Activated T-helper 1 cell treated with anti-CD3 and anti-CD28 coated beads, Interleukin-12 subunit alpha, Interleukin-12 subunit beta, Interleukin-2, Interleukin-4 antibody, amounts not matched to agents 30 ng/mL and 10 ng/mL and 1 ng/mL, durations not matched to agents 14 hours and 24 hours and 36 hours (primary cell): ENCODE results near the gene LGR6. TPM values are rescaled to one million over a fixed set of nuclear protein-coding genes. Genes with fewer than 3 reads are reported as not detected.

Experiments used
- DNase-seq: peaks from one replicate; pipeline ENCODE4 v3.0.0; 2021; ENCODE audit warnings: low spot score
- H3K27ac Mint-ChIP-seq: one replicate; pipeline ENCODE4 v1.8.0; 2021; ENCODE audit warnings: mild to moderate bottlenecking, mixed read lengths
- H3K27me3 Mint-ChIP-seq: one replicate; pipeline ENCODE4 v1.8.0; 2022; ENCODE audit warnings: mild to moderate bottlenecking, moderate library complexity, mixed read lengths; ENCODE audit not compliant: insufficient read depth
- H3K36me3 Mint-ChIP-seq: one replicate; pipeline ENCODE4 v1.8.0; 2021; ENCODE audit warnings: low read depth, mixed read lengths
- H3K4me1 Mint-ChIP-seq: one replicate; pipeline ENCODE4 v1.8.0; 2021; ENCODE audit warnings: low read depth, mixed read lengths
- H3K4me3 Mint-ChIP-seq: one replicate; pipeline ENCODE4 v1.8.0; 2021; ENCODE audit warnings: mild to moderate bottlenecking, moderate library complexity, mixed read lengths
- H3K9me3 Mint-ChIP-seq: one replicate; pipeline ENCODE4 v1.8.0; 2021; ENCODE audit warnings: mixed read lengths
- intact Hi-C: fragments of 100-400 bp; cut with micrococcal nuclease; formaldehyde crosslinking; loops from one replicate; pipeline ENCODE4 v1.15.1; 2024
- total RNA-seq: library from RNA; stranded (reverse); gene quantifications from 2 replicates; pipeline ENCODE4 v1.2.3, GENCODE V29; 2022

Gene LGR6
- total RNA-seq, 1 donor from 2014 or later: not detected

GRCh38 chr1:202153284-202153683 lies 40.3 kb upstream of the LGR6 start:
- Mint-ChIP-seq H3K4me1 (peaks cover 40% of the 10 kb centered on the region), H3K4me3 (no peak overlapping the region), H3K27me3 (no peaks in the 10 kb centered on the region), H3K27ac (peak overlapping the region; percentile 52), H3K36me3 (peaks cover 66% of the 10 kb centered on the region), H3K9me3 (no peaks in the 10 kb centered on the region)
- intact Hi-C loops: no loop called here
- DNase-seq: no peak

DNA sequence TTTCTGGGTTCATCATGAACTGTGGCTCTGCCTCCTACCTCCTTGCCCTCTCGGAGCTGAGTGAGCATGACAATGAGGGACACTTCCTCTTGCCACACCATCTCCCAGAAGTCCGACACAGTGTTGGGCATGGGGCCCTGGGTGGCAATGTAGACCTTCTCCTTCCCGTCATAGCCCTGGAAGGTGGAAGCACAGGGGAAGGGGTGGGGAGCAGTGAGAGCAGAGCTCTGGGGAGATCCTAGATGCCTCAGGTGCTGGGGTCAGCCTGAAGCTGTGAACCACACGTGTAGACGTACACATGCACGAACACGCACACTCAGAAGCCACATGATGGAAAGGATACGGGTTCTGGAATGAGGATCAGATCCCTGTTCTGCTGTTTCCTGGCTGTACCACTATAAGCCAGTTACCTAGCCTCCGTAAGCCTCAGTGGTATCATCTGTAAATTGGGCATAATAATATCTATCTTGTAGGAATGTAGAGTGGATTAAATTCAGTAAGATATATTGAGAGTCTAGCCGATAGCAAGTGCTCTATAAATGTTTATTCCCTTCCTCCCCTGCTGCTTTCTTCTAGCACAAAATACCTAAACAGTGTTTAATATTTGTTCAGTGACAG lies 39.3 kb upstream of the LGR6 start:
- no peaks in the 10 kb centered on the region for H3K27me3 Mint-ChIP-seq
- intact Hi-C loops: no loop called here
- no peak for DNase-seq
- H3K9me3 Mint-ChIP-seq: no peaks in the 10 kb centered on the region
- peaks cover 70% of the 10 kb centered on the region for H3K36me3 Mint-ChIP-seq
- H3K4me1 Mint-ChIP-seq: peaks cover 44% of the 10 kb centered on the region
- H3K27ac Mint-ChIP-seq: peak overlapping the region; percentile 81
- H3K4me3 Mint-ChIP-seq: peak overlapping the region; percentile 64

DNA sequence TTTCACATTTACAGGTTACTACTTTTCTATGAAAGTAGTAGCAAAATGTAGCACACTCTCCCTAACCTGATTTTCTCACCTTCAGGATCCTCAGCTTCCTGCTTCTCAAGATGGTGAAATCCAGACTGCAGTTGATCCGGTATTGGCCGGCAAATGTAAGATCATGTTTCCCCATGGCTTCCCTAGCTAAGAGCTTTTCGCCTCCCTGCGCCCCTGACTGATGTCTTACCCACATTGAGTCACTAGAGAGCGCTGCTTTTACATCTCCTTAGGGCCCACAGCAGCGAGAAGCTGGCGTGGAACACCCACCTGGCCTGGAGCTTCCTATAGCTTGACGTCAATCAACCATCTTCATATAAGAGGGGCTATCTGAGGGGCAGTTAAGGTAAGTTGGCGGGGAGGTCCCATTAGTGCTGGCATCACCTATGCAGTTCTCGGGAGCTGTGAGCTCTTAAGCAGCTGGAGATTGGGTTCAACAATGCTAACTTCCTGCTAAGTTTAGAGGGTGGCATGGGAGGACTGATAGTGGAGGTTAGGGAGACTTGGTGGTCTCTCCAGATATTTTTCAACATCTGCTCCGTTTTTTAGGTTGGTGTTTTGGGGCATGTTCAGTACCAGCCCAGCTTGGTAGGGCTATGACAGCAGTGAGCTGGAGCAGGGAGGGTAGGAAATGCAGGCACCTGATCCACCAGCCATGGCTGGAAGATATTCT lies 38.7 kb upstream of the LGR6 start:
- no peak for DNase-seq
- Mint-ChIP-seq H3K27me3 (no peaks in the 10 kb centered on the region), H3K27ac (peak overlapping the region; percentile 81), H3K9me3 (no peaks in the 10 kb centered on the region), H3K36me3 (peaks cover 74% of the 10 kb centered on the region), H3K4me3 (peak overlapping the region; percentile 64), H3K4me1 (peaks cover 44% of the 10 kb centered on the region)
- intact Hi-C loops: no loop called here

DNA sequence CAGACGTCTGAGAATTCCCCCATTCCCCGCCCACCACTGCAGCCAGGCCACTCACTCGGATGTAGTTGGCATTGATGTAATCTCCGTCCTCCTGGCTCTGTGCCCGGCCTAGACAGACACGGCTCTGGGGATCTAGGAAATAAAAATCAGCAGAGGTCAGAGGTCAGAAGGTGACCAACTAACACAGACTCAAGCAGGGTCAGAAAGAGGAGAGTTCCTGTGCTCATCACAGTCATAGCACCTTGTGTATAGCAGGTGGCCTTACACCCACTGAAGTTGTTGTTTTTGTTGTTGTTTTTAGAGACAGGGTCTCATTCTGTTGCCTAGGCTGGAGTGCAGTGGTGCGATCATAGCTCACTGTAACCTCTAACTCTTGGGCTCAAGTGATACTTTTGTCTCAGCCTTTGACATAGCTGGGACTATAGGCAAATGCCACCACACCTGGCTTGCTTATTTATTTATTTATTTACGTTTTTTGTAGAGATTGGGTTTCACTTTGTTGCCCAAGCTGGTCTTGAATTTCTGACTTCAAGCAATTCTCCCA lies 38.0 kb upstream of the LGR6 start:
- Mint-ChIP-seq H3K36me3 (peaks cover 77% of the 10 kb centered on the region), H3K27ac (no peak overlapping the region), H3K4me3 (peak overlapping the region; percentile 64), H3K9me3 (no peaks in the 10 kb centered on the region), H3K27me3 (no peaks in the 10 kb centered on the region), H3K4me1 (peaks cover 44% of the 10 kb centered on the region)
- DNase-seq: no peak
- intact Hi-C loops: no loop called here

DNA sequence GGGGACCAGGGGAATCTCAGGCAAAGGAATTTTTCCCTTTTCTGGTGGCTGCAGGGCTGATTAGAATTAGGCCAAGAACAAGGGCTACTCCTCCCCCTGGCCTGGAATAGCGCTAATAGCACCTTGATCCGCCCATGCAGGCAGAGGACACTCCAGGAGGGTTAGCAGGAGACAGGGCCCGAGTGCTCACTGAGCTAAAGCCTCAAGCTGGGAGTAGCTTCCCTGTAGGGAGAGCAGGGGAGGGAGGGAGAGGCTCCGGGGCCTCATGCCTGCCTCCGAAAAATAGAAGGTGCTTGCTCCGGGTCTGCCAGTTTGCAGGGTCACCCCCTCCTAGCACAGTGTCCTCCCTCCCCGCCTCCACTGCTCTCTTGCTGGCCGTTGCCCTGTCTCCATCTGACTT lies 37.0 kb upstream of the LGR6 start:
- Mint-ChIP-seq H3K4me1 (peaks cover 54% of the 10 kb centered on the region), H3K36me3 (peaks cover 68% of the 10 kb centered on the region), H3K27me3 (no peaks in the 10 kb centered on the region), H3K9me3 (no peaks in the 10 kb centered on the region), H3K27ac (peak overlapping the region; percentile 7), H3K4me3 (peak overlapping the region; percentile 98)
- intact Hi-C loops: no loop called here
- DNase-seq: no peak

DNA sequence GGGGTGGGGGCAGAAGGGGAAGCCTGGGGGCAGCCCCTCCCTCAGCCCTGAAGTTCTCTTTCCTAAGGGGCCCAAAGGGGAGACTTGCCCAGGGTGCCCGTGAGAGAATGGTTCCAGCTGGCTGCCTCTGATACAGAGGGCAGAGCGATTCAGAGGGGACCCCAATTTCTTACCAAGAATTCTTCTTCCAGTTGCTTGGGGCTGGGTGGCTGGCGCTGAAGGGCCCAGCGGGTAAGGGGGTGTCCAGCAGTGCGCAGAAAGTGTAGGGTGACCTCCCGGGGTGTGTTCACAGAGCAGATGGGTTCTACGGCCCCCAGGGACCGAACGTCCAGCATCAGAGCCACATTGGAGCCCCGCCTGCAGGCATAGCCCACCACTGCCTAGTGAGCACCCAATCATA lies 35.7 kb upstream of the LGR6 start:
- Mint-ChIP-seq H3K27me3 (no peaks in the 10 kb centered on the region), H3K4me1 (peaks cover 68% of the 10 kb centered on the region), H3K27ac (no peak overlapping the region), H3K36me3 (peaks cover 63% of the 10 kb centered on the region), H3K4me3 (peak overlapping the region; percentile 98), H3K9me3 (no peaks in the 10 kb centered on the region)
- intact Hi-C loops: no loop called here
- DNase-seq: no peak

DNA sequence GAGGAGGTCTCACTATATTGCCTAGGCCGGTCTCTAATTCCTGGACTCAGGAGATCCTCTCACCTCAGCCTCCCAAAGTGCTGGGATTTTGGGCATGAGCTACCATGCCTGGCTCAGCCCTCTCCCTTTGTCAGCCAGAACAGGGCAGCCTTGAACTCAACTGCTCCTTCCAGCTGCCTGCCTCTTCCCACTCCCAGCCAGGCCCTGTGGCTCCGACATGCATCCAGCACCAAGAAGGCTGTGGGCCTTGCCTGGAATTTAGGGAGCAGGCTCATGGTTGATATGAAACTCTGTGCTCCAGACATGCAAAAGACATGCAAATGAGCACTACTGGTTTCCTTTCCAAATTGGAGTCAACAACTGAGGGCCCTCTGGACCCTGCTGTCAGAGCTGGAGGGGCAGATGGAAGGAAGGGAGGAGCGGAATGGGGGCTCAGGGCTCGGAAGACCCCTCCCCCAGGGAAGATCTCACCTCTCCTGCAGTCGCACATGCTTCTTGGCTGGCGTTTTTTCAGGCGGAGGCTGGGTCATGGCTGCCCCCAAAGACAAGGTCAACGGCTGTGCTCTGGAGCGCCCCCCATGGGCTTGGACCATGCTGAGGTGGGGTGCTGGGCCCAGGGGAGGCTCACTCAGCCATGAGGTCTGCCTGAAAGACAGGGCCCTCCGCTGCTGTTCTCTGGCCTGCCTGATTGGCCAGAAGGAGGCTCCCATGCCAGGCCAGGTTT lies 34.6 kb upstream of the LGR6 start:
- no peak for DNase-seq
- Mint-ChIP-seq H3K27ac (peak overlapping the region; percentile 94), H3K27me3 (no peaks in the 10 kb centered on the region), H3K4me1 (peaks cover 74% of the 10 kb centered on the region), H3K9me3 (no peaks in the 10 kb centered on the region), H3K36me3 (peaks cover 55% of the 10 kb centered on the region), H3K4me3 (peak overlapping the region; percentile 98)
- intact Hi-C loops: loop anchor here (1.0 kb wide), 1 partner anchor 14 kb away; no protein-coding TSS in a partner anchor

- H3K4me3 Mint-ChIP-seq: peak overlapping the region; percentile 98
- peaks cover 78% of the 10 kb centered on the region for H3K4me1 Mint-ChIP-seq
- peaks cover 48% of the 10 kb centered on the region for H3K36me3 Mint-ChIP-seq
- no peaks in the 10 kb centered on the region for H3K9me3 Mint-ChIP-seq
- intact Hi-C loops: loop anchor here (1.0 to 10.0 kb wide), 7 partner anchors 14 to 1165 kb away; partner anchors contain the start of genes KDM5B, KIF21B and TIMM17A
- peak overlapping the region; percentile 94 for H3K27ac Mint-ChIP-seq
- no peaks in the 10 kb centered on the region for H3K27me3 Mint-ChIP-seq
- peak; percentile 53 for DNase-seq
Measured at GRCh38 chr1:202159534-202160371, 33.8 kb upstream of the LGR6 start.

DNA sequence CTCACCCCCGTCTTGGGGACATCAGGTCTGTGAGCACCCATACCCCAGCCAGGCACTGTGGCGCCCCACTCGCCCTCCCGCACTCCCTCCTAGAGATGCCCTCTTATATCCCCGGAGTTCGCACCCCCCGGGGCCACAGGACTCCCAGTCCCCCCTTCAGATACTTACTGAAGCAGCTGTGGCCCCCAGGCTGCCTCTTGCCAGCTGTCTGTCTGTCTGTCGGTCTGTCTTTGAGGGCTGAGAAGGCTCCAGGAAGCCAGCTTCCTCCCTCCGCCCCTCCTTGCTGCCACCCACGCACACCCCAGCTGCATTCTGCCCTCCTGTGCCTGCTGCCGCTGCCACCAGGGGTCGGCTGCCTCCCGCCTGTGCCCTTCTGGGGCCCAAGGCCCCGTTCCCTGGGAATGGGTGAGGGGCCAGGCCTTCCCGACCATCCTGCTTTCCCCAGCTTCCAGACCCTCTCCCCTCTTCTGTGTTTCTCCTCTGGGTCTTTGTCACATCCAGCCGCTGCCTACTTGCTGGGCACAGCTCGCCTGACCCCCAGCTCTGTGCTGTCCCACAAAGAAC lies 33.1 kb upstream of the LGR6 start, which contains the start of gene PTPN7:
Gene PTPN7 (minus strand): TSS at position 226 of the 564 bp plus-strand sequence. CDS start 1,200 bp downstream, outside the sequence.
- Mint-ChIP-seq H3K27ac (peak within 1 kb of the TSS; percentile 94), H3K27me3 (no peaks in the 10 kb centered on the region), H3K4me3 (peak within 1 kb of the TSS; percentile 98), H3K4me1 (peaks cover 77% of the 10 kb centered on the region), H3K9me3 (no peaks in the 10 kb centered on the region), H3K36me3 (peaks cover 41% of the 10 kb centered on the region)
- peak; percentile 59 for DNase-seq
- intact Hi-C loops: loop anchor here (1.0 to 10.0 kb wide), 6 partner anchors 24 to 1164 kb away; partner anchors contain the start of genes KDM5B, KIF21B and TIMM17A

DNA sequence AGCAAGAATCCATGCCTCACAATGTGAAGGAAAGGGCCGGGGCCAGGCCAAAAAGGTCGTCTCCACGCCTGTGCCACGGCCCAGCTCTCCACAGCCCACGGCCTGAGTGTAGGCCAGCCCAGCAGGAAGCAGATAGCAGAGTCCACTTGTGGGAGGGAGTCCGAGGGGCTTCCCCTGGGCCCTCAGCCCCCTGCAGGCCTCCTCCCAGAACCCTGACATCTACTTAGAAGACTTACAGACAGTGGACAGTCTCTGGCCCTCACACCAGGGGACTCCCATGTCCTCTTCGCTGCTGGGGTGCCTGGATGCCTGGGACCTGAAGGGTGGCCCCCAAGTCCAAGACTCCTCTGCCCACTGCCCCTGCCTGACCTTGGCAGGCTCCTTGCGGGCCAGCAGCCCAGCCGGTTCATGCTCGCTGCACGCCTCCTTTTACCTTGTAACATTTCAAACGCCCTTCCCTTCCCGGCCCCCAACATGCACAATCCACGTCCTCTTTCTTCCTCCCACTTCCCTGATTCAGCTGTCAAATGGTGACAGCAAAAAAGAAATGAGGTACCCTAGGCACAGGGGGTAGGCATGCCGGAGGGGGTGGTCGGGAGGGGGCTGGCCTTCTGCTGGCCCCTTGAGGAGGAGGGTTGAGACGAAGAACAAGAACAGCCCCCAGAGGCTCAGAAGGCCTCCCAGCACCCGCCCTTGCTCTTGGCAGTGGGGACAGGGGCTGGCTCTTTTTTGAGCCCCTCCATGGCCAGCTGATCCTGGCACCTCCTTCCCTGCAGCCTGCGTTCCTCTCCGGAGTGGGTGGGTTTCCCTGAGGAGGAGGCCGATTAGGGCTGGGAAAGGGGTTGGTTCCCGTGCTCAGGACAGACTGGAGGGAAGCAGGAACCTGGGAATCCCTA lies 32.2 kb upstream of the LGR6 start:
- peak overlapping the region; percentile 98 for H3K4me3 Mint-ChIP-seq
- no peak for DNase-seq
- H3K36me3 Mint-ChIP-seq: peaks cover 33% of the 10 kb centered on the region
- H3K27ac Mint-ChIP-seq: peak overlapping the region; percentile 94
- no peaks in the 10 kb centered on the region for H3K27me3 Mint-ChIP-seq
- intact Hi-C loops: loop anchor here (2.0 to 10.0 kb wide), 5 partner anchors 23 to 1163 kb away; partner anchors contain the start of genes KDM5B and KIF21B
- peaks cover 77% of the 10 kb centered on the region for H3K4me1 Mint-ChIP-seq
- H3K9me3 Mint-ChIP-seq: no peaks in the 10 kb centered on the region

GRCh38 chr1:202162047-202162417 lies 31.6 kb upstream of the LGR6 start:
- no peaks in the 10 kb centered on the region for H3K27me3 Mint-ChIP-seq

More at GRCh38 chr1:202162047-202162417, 31.6 kb upstream of the LGR6 start:
- peak; percentile 30 for DNase-seq
- peak overlapping the region; percentile 94 for H3K27ac Mint-ChIP-seq
- H3K36me3 Mint-ChIP-seq: peaks cover 31% of the 10 kb centered on the region
- H3K9me3 Mint-ChIP-seq: no peaks in the 10 kb centered on the region
- H3K4me1 Mint-ChIP-seq: peaks cover 80% of the 10 kb centered on the region
- H3K4me3 Mint-ChIP-seq: peak overlapping the region; percentile 98
- intact Hi-C loops: loop anchor here (5.0 to 10.0 kb wide), 4 partner anchors 645 to 1163 kb away; partner anchors contain the start of genes KDM5B and KIF21B
